Transverse colon (tissue), 3 donors: ENCODE data around the gene STAT3.

Source experiments
- POLR2A ChIP-seq: fragments of 450-650 bp; IDR thresholded peaks from one replicate; pipeline ENCODE4 v1.6.1; 2016; ENCODE audit warnings: antibody characterized with exemption, mild to moderate bottlenecking, moderate library complexity
- TF ChIP-seq, protein P1 (sequence below), 5 experiments: fragments of 200-600 bp in 3 of 5; fragments of 450-650 bp in 2 of 5; sonication (generic) in 3 of 5; IDR thresholded peaks; 1 replicate in 2 of 5; 2 replicates in 3 of 5; pipeline ENCODE4 v1.5.1; 2016 to 2017; ENCODE audit warnings: antibody characterized with exemption in 5 of 5, inconsistent platforms in 3 of 5, mild to moderate bottlenecking in 2 of 5, moderate library complexity in 1 of 5

DNA sequence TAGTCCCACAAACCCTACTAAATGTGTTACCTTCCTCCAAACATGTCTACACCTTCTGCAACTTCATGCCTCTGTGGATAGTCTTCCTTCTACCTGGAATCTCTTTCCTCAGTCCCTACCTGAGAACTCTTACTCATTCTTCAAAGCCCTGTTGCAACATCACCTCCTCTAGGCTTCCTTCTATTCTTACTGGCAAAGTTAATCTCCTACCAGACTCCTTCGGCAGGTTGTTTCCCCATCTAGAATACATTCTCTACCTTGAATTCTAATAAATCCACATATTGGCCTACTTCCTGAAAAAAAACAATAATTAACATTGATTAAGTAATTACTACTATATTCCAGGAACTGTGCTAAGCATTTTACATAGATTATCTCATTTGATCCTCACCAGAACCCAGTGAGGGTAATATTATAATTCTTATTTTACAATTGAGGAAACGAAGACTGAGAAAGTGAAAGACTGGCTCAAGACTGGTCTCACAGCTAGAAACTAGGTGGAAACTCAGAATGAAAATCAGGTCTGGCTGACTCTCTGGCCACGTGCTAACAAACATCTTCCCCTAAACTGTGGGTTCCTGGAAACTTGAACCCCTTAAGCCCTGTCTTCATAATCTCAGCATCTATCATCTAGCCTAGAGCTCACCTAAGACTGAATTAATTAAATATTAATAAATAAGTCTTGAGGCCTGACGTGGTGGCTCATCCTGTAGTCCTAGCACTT lies 4.6 kb upstream of the STAT3 start:
- TF ChIP-seq, protein P1, sequence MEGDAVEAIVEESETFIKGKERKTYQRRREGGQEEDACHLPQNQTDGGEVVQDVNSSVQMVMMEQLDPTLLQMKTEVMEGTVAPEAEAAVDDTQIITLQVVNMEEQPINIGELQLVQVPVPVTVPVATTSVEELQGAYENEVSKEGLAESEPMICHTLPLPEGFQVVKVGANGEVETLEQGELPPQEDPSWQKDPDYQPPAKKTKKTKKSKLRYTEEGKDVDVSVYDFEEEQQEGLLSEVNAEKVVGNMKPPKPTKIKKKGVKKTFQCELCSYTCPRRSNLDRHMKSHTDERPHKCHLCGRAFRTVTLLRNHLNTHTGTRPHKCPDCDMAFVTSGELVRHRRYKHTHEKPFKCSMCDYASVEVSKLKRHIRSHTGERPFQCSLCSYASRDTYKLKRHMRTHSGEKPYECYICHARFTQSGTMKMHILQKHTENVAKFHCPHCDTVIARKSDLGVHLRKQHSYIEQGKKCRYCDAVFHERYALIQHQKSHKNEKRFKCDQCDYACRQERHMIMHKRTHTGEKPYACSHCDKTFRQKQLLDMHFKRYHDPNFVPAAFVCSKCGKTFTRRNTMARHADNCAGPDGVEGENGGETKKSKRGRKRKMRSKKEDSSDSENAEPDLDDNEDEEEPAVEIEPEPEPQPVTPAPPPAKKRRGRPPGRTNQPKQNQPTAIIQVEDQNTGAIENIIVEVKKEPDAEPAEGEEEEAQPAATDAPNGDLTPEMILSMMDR (IDR thresholded peaks at IDR 0.05), result no peak
- no peak for TF ChIP-seq POLR2A
